ENCODE results near the gene GAB2.

Gene GAB2

GRCh38 chr11:78405805-78406204 lies 11.8 kb downstream of the GAB2 start:
- intact Hi-C loops (cut with DNase I), result no loop called here
- no peak for DNase-seq

GRCh38 chr11:78403781-78404180 lies 13.8 kb downstream of the GAB2 start:
- intact Hi-C loops (cut with DNase I), result no loop called here
- DNase-seq, result no peak

GRCh38 chr11:78402847-78403246 lies 14.8 kb downstream of the GAB2 start:
- intact Hi-C loops (cut with DNase I), result no loop called here
- DNase-seq, result no peak

GRCh38 chr11:78400702-78401101 lies 16.9 kb downstream of the GAB2 start:
- DNase-seq, result no peak
- intact Hi-C loops (cut with DNase I), result no loop called here

GRCh38 chr11:78400116-78400515 lies 17.5 kb downstream of the GAB2 start:
- no peak for DNase-seq
- intact Hi-C loops (cut with DNase I), result no loop called here

GRCh38 chr11:78399136-78399535 lies 18.5 kb downstream of the GAB2 start:
- intact Hi-C loops (cut with DNase I), result no loop called here

GRCh38 chr11:78398715-78399114 lies 18.9 kb downstream of the GAB2 start:
- no peak for DNase-seq
- intact Hi-C loops (cut with DNase I), result no loop called here

More at GRCh38 chr11:78399136-78399535, 18.5 kb downstream of the GAB2 start:
- DNase-seq, result no peak

GRCh38 chr11:78397398-78397797 lies 20.2 kb downstream of the GAB2 start:
- no peak for DNase-seq
- intact Hi-C loops (cut with DNase I), result no loop called here

- intact Hi-C loops (cut with DNase I), result no loop called here
- no peak for DNase-seq
Observed at GRCh38 chr11:78395597-78395996, 22.0 kb downstream of the GAB2 start.

GRCh38 chr11:78392854-78393253 lies 24.8 kb downstream of the GAB2 start:
- no peak for DNase-seq
- intact Hi-C loops (cut with DNase I), result no loop called here

- no peak for DNase-seq
- intact Hi-C loops (cut with DNase I), result no loop called here
Observed at GRCh38 chr11:78391424-78391823, 26.2 kb downstream of the GAB2 start.

GRCh38 chr11:78390809-78391208 lies 26.8 kb downstream of the GAB2 start:
- intact Hi-C loops (cut with DNase I), result no loop called here
- DNase-seq, result no peak

- DNase-seq, result no peak
- intact Hi-C loops (cut with DNase I), result no loop called here
Observed at GRCh38 chr11:78386215-78386941, 31.2 kb downstream of the GAB2 start.

- DNase-seq, result no peak
- intact Hi-C loops (cut with DNase I), result no loop called here
Observed at GRCh38 chr11:78385205-78385604, 32.4 kb downstream of the GAB2 start.

GRCh38 chr11:78384231-78384630 lies 33.4 kb downstream of the GAB2 start:
- no peak for DNase-seq
- intact Hi-C loops (cut with DNase I), result no loop called here

- intact Hi-C loops (cut with DNase I), result no loop called here
- no peak for DNase-seq
Observed at GRCh38 chr11:78381865-78382264, 35.8 kb downstream of the GAB2 start.

- intact Hi-C loops (cut with DNase I), result no loop called here
- DNase-seq, result no peak
Observed at GRCh38 chr11:78380615-78381051, 37.0 kb downstream of the GAB2 start.

GRCh38 chr11:78379039-78379670 lies 38.5 kb downstream of the GAB2 start:
- DNase-seq, result no peak
- intact Hi-C loops (cut with DNase I), result no loop called here

GRCh38 chr11:78377625-78378418 lies 39.8 kb downstream of the GAB2 start:
- intact Hi-C loops (cut with DNase I), result no loop called here
- no peak for DNase-seq

- intact Hi-C loops (cut with DNase I), result no loop called here
- DNase-seq, result no peak
Observed at GRCh38 chr11:78376858-78377257, 40.8 kb downstream of the GAB2 start.

- no peak for DNase-seq
- intact Hi-C loops (cut with DNase I), result no loop called here
Observed at GRCh38 chr11:78374917-78375316, 42.7 kb downstream of the GAB2 start.

- intact Hi-C loops (cut with DNase I), result no loop called here
- DNase-seq, result no peak
Observed at GRCh38 chr11:78373689-78374088, 43.9 kb downstream of the GAB2 start.
